GM18511 (cell line): ENCODE results near the gene CCDC170.
A peak's percentile ranks its signal among the peaks of the same experiment; 100 is the strongest.
"Not testable (repeated sequence)": the region's sequence is repeated elsewhere in the genome, so short reads cannot be mapped to it uniquely, and the experiment has no call there.

Experiments used
- ATAC-seq: cut with Tn5 transposase; IDR thresholded peaks from one replicate; pipeline ENCODE4 v1.9.1; 2021; ENCODE audit warnings: mild to moderate bottlenecking, moderate library complexity; ENCODE audit not compliant: unreplicated experiment

CCDC170 gene, protein sequence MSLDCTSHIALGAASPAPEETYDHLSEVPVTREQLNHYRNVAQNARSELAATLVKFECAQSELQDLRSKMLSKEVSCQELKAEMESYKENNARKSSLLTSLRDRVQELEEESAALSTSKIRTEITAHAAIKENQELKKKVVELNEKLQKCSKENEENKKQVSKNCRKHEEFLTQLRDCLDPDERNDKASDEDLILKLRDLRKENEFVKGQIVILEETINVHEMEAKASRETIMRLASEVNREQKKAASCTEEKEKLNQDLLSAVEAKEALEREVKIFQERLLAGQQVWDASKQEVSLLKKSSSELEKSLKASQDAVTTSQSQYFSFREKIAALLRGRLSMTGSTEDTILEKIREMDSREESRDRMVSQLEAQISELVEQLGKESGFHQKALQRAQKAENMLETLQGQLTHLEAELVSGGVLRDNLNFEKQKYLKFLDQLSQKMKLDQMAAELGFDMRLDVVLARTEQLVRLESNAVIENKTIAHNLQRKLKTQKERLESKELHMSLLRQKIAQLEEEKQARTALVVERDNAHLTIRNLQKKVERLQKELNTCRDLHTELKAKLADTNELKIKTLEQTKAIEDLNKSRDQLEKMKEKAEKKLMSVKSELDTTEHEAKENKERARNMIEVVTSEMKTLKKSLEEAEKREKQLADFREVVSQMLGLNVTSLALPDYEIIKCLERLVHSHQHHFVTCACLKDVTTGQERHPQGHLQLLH

DNA sequence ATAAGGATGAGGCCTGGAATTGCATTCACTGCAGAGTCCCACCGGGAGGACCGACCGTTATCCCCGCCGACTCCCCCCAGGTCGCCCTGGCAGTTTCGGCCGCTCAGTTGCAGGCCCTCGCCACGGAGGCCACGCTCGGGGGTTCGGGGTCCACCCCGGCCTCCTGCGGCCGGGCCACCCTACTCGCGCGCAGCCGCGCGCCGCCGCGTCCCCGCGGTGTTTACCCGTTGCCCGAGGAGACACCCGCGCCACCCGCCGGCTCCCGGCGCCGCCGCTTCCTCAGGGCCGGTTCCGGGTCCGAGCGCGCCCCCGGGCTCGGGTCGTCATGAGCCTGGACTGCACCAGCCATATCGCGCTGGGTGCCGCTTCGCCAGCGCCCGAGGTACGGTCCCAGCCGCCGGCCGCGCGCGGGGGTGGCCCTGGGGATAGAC, at the start of gene CCDC170:
CCDC170 (plus strand) TSS at position 214 of the 431 bp plus-strand sequence; CDS start at position 326, 112 bp downstream.
- ATAC-seq = no peak

DNA sequence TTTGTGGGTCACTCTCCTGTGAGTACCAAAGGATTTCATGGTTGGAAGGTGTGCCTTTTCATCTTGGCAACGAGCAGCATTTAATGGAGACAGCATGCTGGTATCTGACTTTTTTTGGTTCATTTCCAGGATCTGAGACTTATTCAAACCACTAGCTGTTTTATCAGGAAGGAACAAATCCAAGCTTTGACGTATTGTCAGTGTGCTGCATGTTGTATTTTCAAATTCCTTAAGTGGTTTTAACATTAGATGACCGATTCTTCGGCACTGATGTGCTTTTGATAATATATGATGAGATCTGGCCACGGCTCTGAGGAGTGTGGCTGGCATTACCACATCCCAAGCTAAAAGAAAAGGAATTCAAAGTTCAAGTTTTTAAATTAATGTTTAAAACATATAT, 48.3 kb upstream of the CCDC170 start:
- ATAC-seq = no peak

DNA sequence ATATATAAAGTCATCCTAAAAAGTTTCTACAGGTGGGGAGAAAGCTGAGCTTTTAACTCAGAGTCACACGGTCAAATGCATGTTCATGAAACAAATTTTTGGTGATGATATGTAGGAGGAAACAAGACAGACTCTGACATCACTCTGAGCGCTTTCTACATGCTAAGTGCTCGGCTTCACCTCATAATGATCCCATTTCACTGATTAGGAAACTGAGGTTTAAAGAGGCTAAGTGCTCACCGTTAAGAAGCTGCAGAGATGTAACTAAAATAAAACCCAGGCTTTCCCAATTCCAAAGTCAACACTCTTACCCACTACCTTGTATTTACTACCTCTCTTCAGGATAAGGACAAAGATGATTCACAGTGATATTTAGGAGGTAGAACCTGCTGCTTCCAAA, 46.6 kb upstream of the CCDC170 start:
- no peak for ATAC-seq

DNA sequence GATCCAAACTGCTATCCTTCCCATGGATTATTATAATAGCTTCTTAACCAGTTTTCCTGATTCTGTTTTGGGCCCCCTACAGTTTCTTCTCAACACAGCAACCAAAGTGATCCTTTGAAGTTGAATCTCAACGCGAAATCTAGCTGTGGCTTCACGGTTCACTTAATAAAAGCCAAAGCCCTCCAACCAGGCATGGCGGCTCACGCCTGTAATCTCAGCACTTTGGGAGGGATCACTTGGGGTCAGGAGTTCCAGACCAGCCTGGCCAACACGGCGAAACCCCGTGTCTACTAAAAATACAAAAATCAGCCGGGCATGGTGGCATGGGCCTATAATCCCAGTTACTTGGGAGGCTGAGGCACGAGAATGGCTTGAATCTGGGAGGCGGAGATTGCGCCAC, 45.2 kb upstream of the CCDC170 start:
- ATAC-seq = no peak

DNA sequence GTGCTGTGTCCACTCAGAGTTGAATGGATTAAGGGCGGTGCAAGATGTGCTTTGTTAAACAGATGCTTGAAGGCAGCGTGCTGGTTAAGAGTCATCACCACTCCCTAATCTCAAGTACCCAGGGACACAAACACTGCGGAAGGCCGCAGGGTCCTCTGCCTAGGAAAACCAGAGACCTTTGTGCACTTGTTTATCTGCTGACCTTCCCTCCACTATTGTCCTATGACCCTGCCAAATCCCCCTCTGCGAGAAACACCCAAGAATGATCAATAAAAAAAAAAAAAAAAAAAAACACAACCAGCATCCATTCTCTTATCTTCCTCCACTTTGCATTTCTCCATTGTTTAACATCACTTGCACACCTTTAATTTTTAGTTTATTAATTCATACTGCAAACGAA, 42.9 kb upstream of the CCDC170 start:
- not testable (repeated sequence) for ATAC-seq

DNA sequence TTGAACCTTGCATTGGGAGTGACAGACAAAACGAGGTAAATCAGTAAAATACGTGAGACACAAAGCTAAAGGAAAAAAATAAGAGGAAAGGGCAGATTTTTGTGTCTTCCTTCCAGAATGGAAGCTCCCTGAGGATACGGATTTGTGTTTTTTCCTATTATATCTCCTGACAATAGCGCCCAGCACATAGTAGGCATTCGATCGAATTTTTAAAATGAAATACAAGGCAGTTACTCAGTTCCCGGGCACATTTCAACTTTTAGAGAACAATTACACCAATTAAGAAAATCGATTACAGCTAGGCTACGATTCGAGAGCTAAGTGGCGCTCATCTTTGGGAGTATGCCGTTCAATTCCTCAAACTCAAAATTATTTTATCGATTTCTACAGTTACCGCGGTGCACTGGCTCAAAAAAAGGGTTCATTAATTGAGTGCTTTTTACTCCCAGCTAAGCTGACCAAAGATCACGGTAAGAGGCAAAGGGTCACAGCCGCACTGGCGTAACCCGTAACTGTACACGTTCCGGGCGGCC, 42.3 kb upstream of the CCDC170 start:
- peak; percentile 49 for ATAC-seq

DNA sequence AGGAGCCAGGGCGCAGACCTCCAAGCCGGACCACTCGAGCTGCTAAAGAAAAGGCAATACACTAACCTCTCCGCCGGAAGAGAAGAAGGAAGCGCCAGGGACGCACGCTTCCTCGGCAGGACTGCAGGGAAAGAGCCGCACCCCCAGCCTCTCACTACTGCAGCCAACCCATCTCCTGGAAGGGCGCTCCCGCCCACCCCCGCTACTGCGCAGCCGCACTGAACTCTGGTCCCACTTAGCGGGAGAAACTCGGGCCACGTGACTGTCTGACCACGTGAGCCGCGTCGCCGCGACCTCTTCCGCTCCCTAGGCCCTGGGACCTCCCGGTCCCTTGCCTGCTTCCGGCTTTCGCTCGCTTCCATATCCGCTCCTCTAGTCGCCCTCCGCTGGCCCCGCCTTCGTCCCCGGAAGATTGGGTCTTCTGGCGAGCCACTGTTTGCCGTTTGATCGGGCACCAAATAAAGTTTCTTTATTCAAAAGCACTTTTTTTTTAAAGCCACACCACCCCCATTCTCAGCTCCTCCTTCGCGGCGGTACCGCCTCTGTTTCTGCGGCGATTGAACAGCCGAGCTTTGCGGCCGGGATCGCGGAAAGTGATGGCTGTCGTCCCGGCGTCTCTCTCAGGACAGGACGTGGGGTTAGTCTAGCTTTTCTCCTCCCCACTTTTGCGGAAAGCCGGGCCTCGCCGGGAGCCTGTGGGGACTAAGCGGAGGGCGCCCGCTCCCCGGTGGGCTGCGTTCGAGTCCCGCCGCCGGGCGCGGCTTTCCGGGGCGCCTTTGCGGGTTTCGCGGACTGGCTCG, 41.7 kb upstream of the CCDC170 start, which contains the start of gene RMND1:
RMND1 (minus strand) TSS at position 177 of the 800 bp plus-strand sequence. CDS start 6,315 bp downstream, outside the sequence.
- peak; percentile 96 for ATAC-seq

DNA sequence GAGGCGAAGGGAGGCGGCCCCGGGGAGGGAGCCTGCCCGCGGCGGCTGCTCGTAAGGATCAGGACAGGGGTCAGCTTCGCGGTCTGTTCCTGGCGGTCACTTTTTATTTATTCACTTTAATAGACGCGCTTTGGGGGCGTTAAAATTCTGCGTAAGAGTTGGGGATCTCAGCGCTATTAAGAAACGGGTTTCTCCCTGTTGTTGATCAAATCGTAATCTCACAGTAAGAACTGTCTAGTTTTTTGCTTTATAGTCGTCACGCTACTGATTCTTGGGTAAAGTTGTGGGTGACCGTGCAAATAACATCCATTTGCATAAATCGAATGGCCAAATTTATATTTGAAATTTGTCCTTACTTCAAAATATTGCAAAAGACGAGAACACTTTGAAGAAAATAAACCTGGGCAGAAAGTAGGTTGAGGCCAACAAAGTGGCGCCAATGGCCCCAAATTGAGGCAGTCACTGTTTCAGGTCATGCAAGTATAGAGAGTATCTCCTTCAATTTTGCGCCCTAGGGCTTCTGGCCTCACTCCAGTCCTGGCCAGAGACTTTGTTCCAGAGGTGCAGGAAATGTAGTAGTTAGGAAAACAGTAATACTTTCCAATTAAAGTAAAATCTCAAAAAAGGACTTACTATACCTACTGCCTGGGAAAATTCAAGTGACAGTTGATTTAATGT, 40.9 kb upstream of the CCDC170 start:
- ATAC-seq = no peak

DNA sequence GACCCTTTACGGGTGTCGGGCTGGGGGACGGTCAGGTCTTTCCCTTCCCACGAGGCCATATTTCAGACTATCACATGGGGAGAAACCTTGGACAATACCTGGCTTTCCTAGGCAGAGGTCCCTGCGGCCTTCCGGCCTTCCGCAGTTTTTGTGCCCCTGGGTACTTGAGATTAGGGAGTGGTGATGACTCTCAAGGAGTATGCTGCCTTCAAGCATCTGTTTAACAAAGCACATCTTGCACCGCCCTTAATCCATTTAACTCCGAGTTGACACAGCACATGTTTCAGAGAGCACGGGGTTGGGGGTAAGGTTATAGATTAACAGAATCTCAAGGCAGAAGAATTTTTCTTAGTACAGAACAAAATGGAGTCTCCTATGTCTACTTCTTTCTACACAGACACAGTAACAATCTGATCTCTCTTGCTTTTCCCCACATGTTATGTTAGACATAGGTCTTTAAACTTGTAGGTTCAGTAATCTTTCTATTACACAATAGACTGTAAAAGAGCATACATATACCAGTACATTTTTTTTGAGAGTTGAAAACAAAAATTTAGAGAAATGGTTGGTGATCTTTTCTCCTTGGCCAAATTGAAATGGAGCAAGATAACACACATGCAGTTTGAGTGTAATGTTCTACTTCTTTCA, 37.9 kb upstream of the CCDC170 start:
- not testable (repeated sequence) for ATAC-seq

DNA sequence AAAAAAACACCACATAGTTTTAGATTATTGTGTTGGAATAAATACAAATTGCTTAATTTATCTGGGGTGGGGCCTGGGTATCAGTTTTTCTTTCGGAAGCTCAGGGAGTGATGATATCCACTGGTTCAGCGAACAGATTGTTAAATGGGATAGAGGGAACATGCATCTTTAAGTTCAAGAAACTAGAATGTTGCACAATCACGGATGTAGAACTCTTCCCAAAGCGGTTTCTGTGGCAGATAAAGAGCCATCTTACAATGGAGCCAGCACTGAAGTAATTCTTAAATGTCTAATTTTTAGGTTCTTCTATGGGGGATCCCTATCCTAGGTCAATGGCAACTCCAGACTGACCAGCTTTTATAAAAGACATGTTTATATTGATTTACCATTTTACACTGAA, 32.1 kb upstream of the CCDC170 start:
- no peak for ATAC-seq

DNA sequence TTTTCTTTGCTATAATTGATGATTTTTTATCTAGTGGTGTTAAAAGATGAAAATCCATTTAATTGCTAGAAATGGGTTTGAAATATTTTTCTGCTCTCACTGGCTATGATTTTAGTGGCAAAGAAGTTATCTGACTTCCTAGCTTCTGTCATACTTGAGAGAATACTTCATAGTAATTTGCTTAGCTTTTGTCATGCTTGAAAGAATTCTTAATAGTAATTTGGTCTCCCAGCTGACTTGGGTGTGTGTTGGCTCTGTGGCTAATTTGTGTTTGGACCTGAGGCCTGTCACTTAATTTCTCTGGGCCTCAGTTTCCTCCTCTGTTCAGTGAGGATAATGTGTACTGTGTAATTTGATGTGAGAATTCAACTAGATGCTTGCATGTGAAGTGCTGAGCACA, 29.1 kb upstream of the CCDC170 start:
- no peak for ATAC-seq

DNA sequence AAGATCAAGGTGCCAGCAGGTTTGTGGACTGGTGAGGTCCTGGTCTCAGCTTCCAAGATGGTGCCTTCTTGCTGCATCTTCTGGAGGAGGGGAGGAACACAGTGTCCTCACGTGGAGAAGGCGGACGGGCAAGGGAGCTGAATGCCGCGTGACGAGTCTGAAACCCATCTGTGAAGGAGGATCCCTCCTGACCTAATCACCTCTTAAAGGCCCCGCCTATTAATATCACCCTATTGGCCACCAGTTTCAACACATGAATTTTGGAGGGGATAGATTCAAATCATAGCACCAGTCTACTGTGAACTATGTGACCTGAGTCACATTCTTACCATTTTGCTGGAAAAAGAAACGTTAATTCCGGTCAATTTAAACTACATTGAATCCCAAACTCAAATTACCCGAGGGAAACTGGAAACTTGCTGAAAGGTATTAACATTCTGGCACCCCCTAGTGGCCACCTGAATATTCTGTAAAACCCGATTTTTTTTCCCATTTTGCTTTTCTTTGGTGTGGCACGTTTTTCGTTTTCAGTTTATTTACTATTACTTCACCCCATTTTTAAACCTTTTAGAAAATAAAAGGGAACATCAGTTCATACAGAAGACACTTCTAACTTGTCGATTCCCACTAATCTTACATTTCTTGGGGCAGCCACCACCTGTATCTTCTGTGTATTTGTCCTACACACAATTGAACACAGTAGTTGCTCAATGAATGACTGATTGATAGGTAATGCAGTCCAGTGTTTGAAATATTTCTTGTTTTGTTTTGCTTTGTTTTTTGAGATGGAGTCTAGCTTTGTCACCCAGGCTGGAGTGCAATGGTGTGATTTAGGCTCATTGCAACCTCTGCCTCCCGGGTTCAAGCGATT, 17.9 kb upstream of the CCDC170 start:
- peak; percentile 81 for ATAC-seq

DNA sequence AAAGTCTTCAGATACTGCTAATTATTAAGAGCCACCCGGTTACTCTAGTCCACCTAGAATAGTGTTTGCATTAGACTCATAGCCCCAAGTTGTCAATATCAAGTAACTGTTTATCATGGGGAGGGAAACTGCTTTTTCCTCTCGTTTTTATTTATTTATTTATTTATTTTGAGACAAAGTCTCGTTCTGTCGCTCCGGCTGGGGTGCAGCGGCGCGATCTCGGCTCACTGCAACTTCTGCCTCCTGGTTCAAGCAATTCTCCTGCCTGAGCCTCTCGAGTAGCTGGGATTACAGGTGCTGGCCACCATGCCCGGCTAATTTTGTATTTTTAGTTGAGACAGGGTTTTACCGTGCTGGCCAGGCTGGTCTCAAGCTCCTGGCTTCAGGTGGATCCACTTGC, 16.1 kb upstream of the CCDC170 start:
- no peak for ATAC-seq

DNA sequence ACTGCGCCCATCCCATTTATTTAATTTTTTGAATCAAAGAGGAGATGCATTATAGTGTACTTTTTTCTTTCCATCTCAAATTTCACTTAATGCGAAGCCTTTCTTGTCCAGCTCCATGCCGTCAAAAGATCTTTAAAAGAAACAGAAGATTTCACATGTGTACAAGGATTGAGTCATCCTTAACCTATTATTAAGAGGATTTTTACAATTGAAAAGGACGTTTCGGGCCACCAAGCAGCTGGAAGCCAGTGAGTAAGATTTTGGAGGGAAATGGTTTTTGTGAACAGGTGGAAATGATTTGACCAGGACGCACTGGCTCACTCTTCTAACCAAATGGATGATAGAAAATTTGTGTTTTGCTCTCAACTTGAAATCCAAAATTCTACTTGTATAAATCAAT, 15.1 kb upstream of the CCDC170 start:
- ATAC-seq = no peak

DNA sequence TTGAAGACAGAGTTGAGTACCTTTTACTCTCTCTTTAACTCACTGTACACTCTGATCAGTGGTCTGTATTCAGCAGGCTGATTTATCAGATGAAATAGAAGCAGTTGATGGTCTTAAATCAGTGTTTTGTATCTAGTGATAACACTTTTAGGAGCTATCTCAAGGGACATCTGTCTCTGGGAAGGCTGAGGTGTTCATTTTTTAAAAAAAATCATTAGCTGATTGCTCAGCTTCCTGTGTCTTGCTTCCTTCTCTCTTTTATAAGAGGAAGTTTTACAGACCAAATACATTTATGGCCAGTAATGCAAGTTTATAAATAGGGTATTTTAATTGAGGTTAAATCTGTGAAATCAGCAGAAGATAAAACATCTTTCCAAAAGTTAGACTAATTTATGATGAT, 12.0 kb upstream of the CCDC170 start:
- ATAC-seq = peak; percentile 37

DNA sequence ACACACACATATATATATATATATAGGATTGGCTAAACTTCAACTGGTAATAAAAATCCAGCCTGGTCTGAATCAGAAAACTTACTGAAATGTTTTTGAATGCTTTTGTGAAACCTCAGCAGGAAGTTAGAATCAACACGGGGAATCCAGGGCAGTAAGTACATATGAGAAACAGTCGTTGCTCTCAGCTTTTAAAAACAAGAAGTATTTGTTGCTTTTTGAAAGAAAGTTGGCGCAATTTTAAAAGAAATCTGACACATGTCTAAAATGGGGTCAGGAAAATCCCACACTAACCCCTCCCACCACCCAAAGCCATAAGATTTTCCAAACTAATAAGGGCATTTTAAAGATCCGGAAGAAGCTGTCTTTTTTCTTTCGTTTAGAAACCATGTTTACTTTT, 11.5 kb upstream of the CCDC170 start:
- peak; percentile 55 for ATAC-seq

DNA sequence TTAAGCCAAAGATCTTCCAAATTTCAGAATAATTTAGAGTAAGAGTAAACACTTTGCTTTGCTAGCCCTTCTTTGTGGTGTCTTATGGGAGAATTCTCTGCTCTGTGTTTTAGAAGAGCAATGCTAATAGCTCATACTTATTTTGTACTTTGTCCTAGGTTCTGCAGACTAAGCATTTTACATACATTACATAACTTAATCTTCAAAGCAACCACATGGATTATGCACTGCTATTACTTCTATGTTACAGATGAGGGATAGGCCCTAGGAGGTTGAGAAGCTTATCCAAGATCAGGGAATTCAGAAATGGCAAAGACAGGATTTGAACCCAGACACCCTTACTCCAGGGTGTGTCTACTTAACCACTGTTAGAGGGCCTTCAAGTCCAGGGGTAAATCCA, 9.8 kb upstream of the CCDC170 start:
- ATAC-seq = no peak

DNA sequence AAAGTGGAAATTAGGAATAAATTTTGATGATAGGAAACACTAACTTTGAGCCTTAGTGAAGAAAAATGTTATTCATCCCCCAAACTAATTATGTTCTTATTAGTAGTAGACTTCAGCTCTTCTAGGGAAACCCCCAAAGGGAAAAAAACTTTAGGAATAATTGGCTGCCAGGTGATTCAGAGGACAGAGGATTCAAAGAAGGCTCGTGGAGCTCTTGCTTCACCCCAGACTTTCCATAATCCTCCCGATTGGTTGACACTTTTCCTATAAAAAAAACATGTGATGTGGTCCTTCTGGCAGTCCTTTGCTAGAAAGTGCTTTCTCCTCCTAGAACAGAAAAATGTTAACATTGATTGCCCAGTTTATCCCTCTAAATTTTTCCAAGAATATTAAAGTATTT, 5.6 kb upstream of the CCDC170 start:
- ATAC-seq = no peak

DNA sequence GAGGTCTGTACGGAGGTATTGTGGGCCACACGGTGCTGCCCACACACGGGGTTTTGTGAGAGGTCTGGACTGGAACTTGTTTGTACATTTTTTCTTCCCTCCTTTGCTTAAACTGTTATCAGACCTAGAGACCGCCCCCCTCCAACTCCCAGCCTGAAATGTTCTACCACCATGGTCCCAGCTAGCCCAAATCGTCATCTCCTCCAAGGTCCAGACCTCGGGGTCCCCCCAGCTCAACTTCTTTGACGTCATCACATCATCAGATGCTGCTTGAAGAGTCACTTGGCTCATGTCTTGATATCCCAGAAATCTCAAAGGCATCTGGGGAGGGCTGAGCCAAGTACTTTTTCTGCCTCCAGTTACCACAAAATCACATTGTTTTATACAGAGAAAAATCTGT, 2.8 kb upstream of the CCDC170 start:
- ATAC-seq = no peak
